IMR-90 (cell line): ENCODE measurements around the gene DSG3. TPM values are rescaled to one million over a fixed set of nuclear protein-coding genes. Genes with fewer than 3 reads are reported as not detected.

Experiments
- ATAC-seq: fragments of 200-7000 bp; cut with Tn5 transposase; 2 replicates; pipeline ENCODE4 v1.9.1; 2020; ENCODE audit warnings: low read depth, mild to moderate bottlenecking, moderate library complexity
- BruUV-seq: library from RNA; stranded (reverse); fragments of 400-500 nt; replicated peaks from 2 replicates; lab custom pipeline; 2021; lab: Mats Ljungman, UMichigan
- CTCF ChIA-PET: fragments of 300-600 bp; formaldehyde crosslinking; extraction: SDS; loops from one replicate; lab custom pipeline; 2021; ENCODE audit warnings: antibody characterized with exemption; lab: Yijun Ruan, JAX
- POLR2A ChIA-PET: fragments of 300-600 bp; sonication (Branson Sonifier 250); formaldehyde crosslinking; loops from one replicate; lab custom pipeline; 2022; ENCODE audit warnings: antibody characterized with exemption; ENCODE audit not compliant: unreplicated experiment; lab: Charles Lee
- DNase-seq: peaks from one replicate; pipeline ENCODE4 v3.0.0; 2013
- H2AFZ ChIP-seq: replicated peaks from 2 replicates; pipeline ENCODE3; 2013; ENCODE audit warnings: low read length, mild to moderate bottlenecking; ENCODE audit not compliant: poor library complexity
- H2AK5ac ChIP-seq: 2 replicates; pipeline ENCODE4 v1.6.1; 2013; ENCODE audit warnings: low read depth, low read length, inconsistent platforms
- H2AK9ac ChIP-seq: replicated peaks from 2 replicates; pipeline ENCODE3; 2013; ENCODE audit warnings: mild to moderate bottlenecking, low read depth, low read length, moderate library complexity; ENCODE audit not compliant: poor library complexity
- H2BK120ac ChIP-seq: 2 replicates; pipeline ENCODE4 v1.6.1; 2013; ENCODE audit warnings: low read depth, low read length, inconsistent platforms
- H2BK15ac ChIP-seq: 3 replicates; pipeline ENCODE4 v1.6.1; 2013; ENCODE audit warnings: low read depth, low read length, inconsistent platforms
- H2BK20ac ChIP-seq: 2 replicates; pipeline ENCODE4 v1.6.1; 2013; ENCODE audit warnings: low read depth, mild to moderate bottlenecking, inconsistent platforms, low read length, moderate library complexity
- H2BK5ac ChIP-seq: 2 replicates; pipeline ENCODE4 v1.6.1; 2013; ENCODE audit warnings: mild to moderate bottlenecking, low read depth, low read length, inconsistent platforms; ENCODE audit not compliant: poor library complexity, severe bottlenecking
- H3K14ac ChIP-seq: replicated peaks from 2 replicates; pipeline ENCODE4 v1.6.1; 2013; ENCODE audit warnings: low read depth, low read length, inconsistent platforms
- H3K18ac ChIP-seq: 2 replicates; pipeline ENCODE4 v1.6.1; 2013; ENCODE audit warnings: low read depth, low read length, control low read depth
- H3K23ac ChIP-seq: 2 replicates; pipeline ENCODE4 v1.6.1; 2013; ENCODE audit warnings: low read depth, low read length, inconsistent platforms
- H3K27ac ChIP-seq: 2 replicates; pipeline ENCODE4 v1.5.1; 2013; ENCODE audit warnings: mild to moderate bottlenecking, control low read depth, low read length; ENCODE audit not compliant: insufficient read depth
- H3K27me3 ChIP-seq: 2 replicates; pipeline ENCODE4 v1.6.1; 2013; ENCODE audit warnings: low read length; ENCODE audit not compliant: control insufficient read depth, insufficient read depth
- H3K36me3 ChIP-seq: 2 replicates; pipeline ENCODE4 v1.6.1; 2013; ENCODE audit warnings: low read length, mixed read lengths; ENCODE audit not compliant: control insufficient read depth, insufficient read depth
- H3K4ac ChIP-seq: 2 replicates; pipeline ENCODE4 v1.6.1; 2013; ENCODE audit warnings: low read depth, low read length, inconsistent platforms
- H3K4me1 ChIP-seq: 2 replicates; pipeline ENCODE4 v1.6.1; 2013; ENCODE audit warnings: low read length, mixed read lengths; ENCODE audit not compliant: control insufficient read depth, insufficient read depth
- H3K4me2 ChIP-seq: 2 replicates; pipeline ENCODE4 v1.6.1; 2013; ENCODE audit warnings: low read depth, mild to moderate bottlenecking, control low read depth, low read length, moderate library complexity
- H3K4me3 ChIP-seq: 2 replicates; pipeline ENCODE4 v1.5.1; 2013; ENCODE audit warnings: low read depth, mild to moderate bottlenecking, control low read depth, low read length, moderate library complexity; ENCODE audit not compliant: insufficient read depth
- H3K56ac ChIP-seq: 2 replicates; pipeline ENCODE4 v1.6.1; 2013; ENCODE audit warnings: low read length, inconsistent platforms; ENCODE audit not compliant: insufficient read depth; ENCODE audit errors: extremely low read depth
- H3K79me1 ChIP-seq, 2 experiments: 2 replicates each; pipeline ENCODE4 v1.6.1; 2013; ENCODE audit warnings: low read length in 2 of 2, inconsistent platforms in 1 of 2, low read depth in 1 of 2
- H3K9ac ChIP-seq: 2 replicates; pipeline ENCODE4 v1.6.1; 2013; ENCODE audit warnings: low read depth, low read length, control low read depth
- H3K9me1 ChIP-seq: 2 replicates; pipeline ENCODE4 v1.6.1; 2013; ENCODE audit warnings: low read length, inconsistent platforms; ENCODE audit not compliant: insufficient read depth
- H3K9me3 ChIP-seq: 2 replicates; pipeline ENCODE4 v1.6.1; 2013; ENCODE audit warnings: low read length; ENCODE audit not compliant: control insufficient read depth, insufficient read depth
- H4K20me1 ChIP-seq: 2 replicates; pipeline ENCODE4 v1.6.1; 2013; ENCODE audit warnings: low read length, inconsistent platforms; ENCODE audit not compliant: insufficient read depth
- H4K5ac ChIP-seq: 2 replicates; pipeline ENCODE4 v1.6.1; 2013; ENCODE audit warnings: mild to moderate bottlenecking, low read depth, low read length, control low read depth
- H4K8ac ChIP-seq, 2 experiments: 2 replicates each; pipeline ENCODE4 v1.6.1; 2013; ENCODE audit warnings: low read depth in 2 of 2, low read length in 2 of 2, control low read depth in 1 of 2, inconsistent platforms in 1 of 2
- H4K91ac ChIP-seq: 2 replicates; pipeline ENCODE4 v1.6.1; 2013; ENCODE audit warnings: low read depth, low read length, inconsistent platforms; ENCODE audit not compliant: insufficient read depth
- BHLHE40 ChIP-seq: fragments of 150-350 bp; IDR thresholded peaks from 2 replicates; pipeline ENCODE4 v1.6.1; 2016; ENCODE audit warnings: mild to moderate bottlenecking, low read depth, low read length
- CEBPB ChIP-seq: IDR thresholded peaks from 2 replicates; pipeline ENCODE4 v1.6.1; 2012; ENCODE audit warnings: low read depth, low read length, improper control_type of control experiment
- CTCF ChIP-seq: conservative IDR thresholded peaks from 2 replicates; pipeline ENCODE4 v1.5.1; 2012; ENCODE audit warnings: mild to moderate bottlenecking, low read depth, low read length, improper control_type of control experiment
- ELK1 ChIP-seq: fragments of 150-350 bp; IDR thresholded peaks from 2 replicates; pipeline ENCODE4 v1.6.1; 2016; ENCODE audit warnings: low read depth, mild to moderate bottlenecking, low read length, moderate library complexity, borderline replicate concordance
- FOS ChIP-seq: fragments of 150-350 bp; IDR thresholded peaks from 2 replicates; pipeline ENCODE4 v1.6.1; 2016; ENCODE audit warnings: low read depth, low read length
- MAZ ChIP-seq: IDR thresholded peaks from 2 replicates; pipeline ENCODE4 v1.6.1; 2012; ENCODE audit warnings: low read depth, mild to moderate bottlenecking, low read length, improper control_type of control experiment, moderate library complexity, borderline replicate concordance
- NFE2L2 ChIP-seq: fragments of 150-350 bp; IDR thresholded peaks from 2 replicates; pipeline ENCODE4 v1.6.1; 2016; ENCODE audit warnings: low read depth, mild to moderate bottlenecking, low read length
- POLR2A ChIP-seq: IDR thresholded peaks from 2 replicates; pipeline ENCODE4 v1.6.1; 2012; ENCODE audit warnings: mild to moderate bottlenecking, low read depth, low read length
- RAD21 ChIP-seq: IDR thresholded peaks from 2 replicates; pipeline ENCODE4 v1.6.1; 2012; ENCODE audit warnings: low read length, improper control_type of control experiment
- RCOR1 ChIP-seq: IDR thresholded peaks from 2 replicates; pipeline ENCODE4 v1.6.1; 2012; ENCODE audit warnings: mild to moderate bottlenecking, low read length, improper control_type of control experiment; ENCODE audit not compliant: insufficient replicate concordance
- RFX5 ChIP-seq: IDR thresholded peaks from 2 replicates; pipeline ENCODE4 v1.8.0; 2012; ENCODE audit warnings: low read depth, mild to moderate bottlenecking, low read length, moderate library complexity
- SMC3 ChIP-seq: fragments of 150-350 bp; IDR thresholded peaks from 2 replicates; pipeline ENCODE4 v1.6.1; 2016; ENCODE audit warnings: low read depth, mild to moderate bottlenecking, antibody characterized with exemption, low read length, moderate library complexity
- WGBS, 2 experiments: methylation state at CpG; one replicate each; pipeline versions ENCODE4 v1.1.5 to v1.1.7; 2013; ENCODE audit warnings: missing lambda C conversion rate in 2 of 2; ENCODE audit not compliant: insufficient read length in 1 of 2; ENCODE audit errors: extremely low coverage in 2 of 2; 5-methylcytosine and 5-hydroxymethylcytosine counted together
- dilution Hi-C: fragments of 300-500 bp; cut with HindIII; formaldehyde crosslinking; loops from one replicate; pipeline ENCODE4 v1.14.3; 2018; ENCODE audit warnings: low sequenced_read_pairs; ENCODE audit not compliant: unreplicated experiment
- in situ Hi-C: fragments of 300-500 bp; cut with MboI; formaldehyde crosslinking; loops from 3 replicates; pipeline ENCODE4 v1.14.3; 2019; ENCODE audit warnings: low sequenced_read_pairs, inconsistent platforms, mixed read lengths
- intact Hi-C: fragments of 100-400 bp; cut with micrococcal nuclease; formaldehyde crosslinking; loops from 2 replicates; pipeline ENCODE4 v1.10.0; 2022
- polyA plus RNA-seq, 3 experiments: library from polyadenylated mRNA; depleted of rRNA; stranded (reverse); fragments of >200 nt; gene quantifications; 2 replicates each; pipeline ENCODE4 v1.2.3, GENCODE V29; 2012; ENCODE audit warnings: low replicate concordance in 1 of 3
- total RNA-seq: library from RNA; depleted of rRNA; stranded (reverse); fragments of >200 nt; gene quantifications from 2 replicates; pipeline ENCODE4 v1.2.3, GENCODE V29; 2012
- TF ChIP-seq, protein P1 (sequence below): fragments of 150-350 bp; IDR thresholded peaks from 2 replicates; pipeline ENCODE4 v1.6.1; 2017; ENCODE audit warnings: mild to moderate bottlenecking, antibody characterized with exemption, low read length, low read depth

Gene DSG3
- total and polyA plus RNA-seq, 2 of the 4 experiments (the other 2 are of a cell fraction): not detected

DNA sequence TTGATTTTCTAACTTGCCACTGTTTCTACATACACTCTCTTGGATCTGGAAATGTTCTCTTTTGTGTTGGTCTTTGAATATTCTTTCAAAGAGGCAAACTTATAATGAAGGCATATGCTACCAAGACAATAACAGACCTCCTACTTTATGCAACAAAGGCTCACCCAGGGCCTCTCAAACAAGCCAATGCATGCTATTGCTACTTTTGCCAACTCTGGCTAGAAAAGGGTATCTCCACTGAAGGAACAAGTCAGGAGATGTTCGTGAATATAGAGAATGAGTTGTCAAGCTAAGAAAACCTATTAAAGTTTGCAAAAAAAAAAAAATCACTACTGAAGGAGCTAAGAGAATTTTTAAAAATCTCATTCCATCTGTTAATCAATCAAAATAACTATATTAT lies 34.5 kb downstream of the DSG3 start:
- Histone ChIP-seq H3K27me3 (no peaks in the 10 kb centered on the region), H3K4me2 (no peak overlapping the region), H2BK5ac (no peak overlapping the region), H3K36me3 (no peaks in the 10 kb centered on the region), H2AFZ (no peak overlapping the region), H2BK20ac (no peak overlapping the region), H3K4me1 (no peaks in the 10 kb centered on the region), H3K79me1 (no peaks in the 10 kb centered on the region), H2AK9ac (no peak overlapping the region), H4K20me1 (no peaks in the 10 kb centered on the region), H4K8ac (no peak overlapping the region), H4K91ac (no peak overlapping the region), H3K14ac (no peak overlapping the region), H3K9me1 (no peaks in the 10 kb centered on the region), H2BK120ac (no peak overlapping the region), H3K4ac (no peak overlapping the region), H3K27ac (no peak overlapping the region), H2AK5ac (no peak overlapping the region), H3K4me3 (no peak overlapping the region), H4K5ac (no peak overlapping the region), H3K9me3 (no peaks in the 10 kb centered on the region), H3K18ac (no peak overlapping the region), H3K9ac (no peak overlapping the region), H3K56ac (no peak overlapping the region), H2BK15ac (no peak overlapping the region), H3K23ac (no peak overlapping the region)
- intact Hi-C loops (no loop called here), dilution Hi-C loops (no loop called here), in situ Hi-C loops (no loop called here)
- whole genome bisulfite sequencing, 2 experiments: no CpG with 5 or more reads among the region's 1 CpG
- ATAC-seq: no peak
- DNase-seq: no peak
- CTCF ChIA-PET: no interaction called here
- POLR2A ChIA-PET: no interaction called here
- no peak for TF ChIP-seq ELK1
- TF ChIP-seq RAD21: no peak
- no peak for TF ChIP-seq FOS
- TF ChIP-seq SMC3: no peak
- TF ChIP-seq MAZ: no peak
- no peak for TF ChIP-seq CTCF
- TF ChIP-seq NFE2L2: no peak
- TF ChIP-seq CEBPB: no peak
- TF ChIP-seq RCOR1: no peak
- TF ChIP-seq, protein P1, sequence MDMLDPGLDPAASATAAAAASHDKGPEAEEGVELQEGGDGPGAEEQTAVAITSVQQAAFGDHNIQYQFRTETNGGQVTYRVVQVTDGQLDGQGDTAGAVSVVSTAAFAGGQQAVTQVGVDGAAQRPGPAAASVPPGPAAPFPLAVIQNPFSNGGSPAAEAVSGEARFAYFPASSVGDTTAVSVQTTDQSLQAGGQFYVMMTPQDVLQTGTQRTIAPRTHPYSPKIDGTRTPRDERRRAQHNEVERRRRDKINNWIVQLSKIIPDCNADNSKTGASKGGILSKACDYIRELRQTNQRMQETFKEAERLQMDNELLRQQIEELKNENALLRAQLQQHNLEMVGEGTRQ: no peak
- no peak for TF ChIP-seq POLR2A
- TF ChIP-seq RFX5: no peak
- TF ChIP-seq BHLHE40: no peak
- BruUV-seq: no TSS peak
